HEK293 (cell line): ENCODE measurements around the gene KCNJ15.

Source experiments
- CTCF ChIP-seq: fragments of 450-650 bp; formaldehyde crosslinking; IDR thresholded peaks from 2 replicates; pipeline ENCODE4 v1.5.1; 2016; ENCODE audit warnings: missing biosample characterization, missing genetic modification characterization
- KLF16 ChIP-seq: fragments of 450-650 bp; formaldehyde crosslinking; IDR thresholded peaks from 2 replicates; pipeline ENCODE4 v1.5.1; 2017; ENCODE audit warnings: missing biosample characterization, missing genetic modification characterization
- PRDM4 ChIP-seq: fragments of 450-650 bp; formaldehyde crosslinking; IDR thresholded peaks from 2 replicates; pipeline ENCODE4 v1.5.1; 2017; ENCODE audit warnings: missing biosample characterization, missing genetic modification characterization
- REPIN1 ChIP-seq: fragments of 450-650 bp; formaldehyde crosslinking; IDR thresholded peaks from 2 replicates; pipeline ENCODE4 v1.5.1; 2017; ENCODE audit warnings: missing biosample characterization, missing genetic modification characterization, low read depth
- YY1 ChIP-seq: fragments of 450-650 bp; formaldehyde crosslinking; IDR thresholded peaks from 2 replicates; pipeline ENCODE4 v1.5.1; 2018; ENCODE audit warnings: missing biosample characterization, missing genetic modification characterization
- ZBTB21 ChIP-seq: fragments of 450-650 bp; formaldehyde crosslinking; IDR thresholded peaks from 2 replicates; pipeline ENCODE4 v1.5.1; 2017; ENCODE audit warnings: missing biosample characterization, missing genetic modification characterization
- ZNF585B ChIP-seq: fragments of 450-650 bp; formaldehyde crosslinking; IDR thresholded peaks from 2 replicates; pipeline ENCODE4 v1.5.1; 2016; ENCODE audit warnings: missing biosample characterization, missing genetic modification characterization

- TF ChIP-seq KLF16 (tag by site-specific recombination): no peak
- no peak for TF ChIP-seq ZBTB21 (tag by site-specific recombination)
- no peak for TF ChIP-seq CTCF (tag by site-specific recombination)
- no peak for TF ChIP-seq PRDM4
- TF ChIP-seq REPIN1 (tag by site-specific recombination): no peak
- no peak for TF ChIP-seq YY1
- no peak for TF ChIP-seq ZNF585B (tag by site-specific recombination)
Observed at GRCh38 chr21:38282921-38283320, 26.1 kb downstream of the KCNJ15 start.
